Activated CD8-positive, alpha-beta memory T cell treated with anti-CD3 and anti-CD28 coated beads, Interleukin-2, amount 10 ng/mL, durations not matched to agents 7 days and 5 days (primary cell): Measurements from ENCODE around the gene PPP6R2. TPM values are rescaled to one million over a fixed set of nuclear protein-coding genes. Genes with fewer than 3 reads are reported as not detected.
A peak's percentile ranks its signal among the peaks of the same experiment; 100 is the strongest.

Experiments
- ATAC-seq: fragments of 150-1000 bp; cut with Tn5 transposase; one replicate; pipeline ENCODE4 v1.10.0; 2021; ENCODE audit warnings: moderate library complexity
- CTCF ChIA-PET: fragments of 350-600 bp; sonication (Branson Sonifier 250); formaldehyde crosslinking; loops from one replicate; lab custom pipeline; 2021; ENCODE audit warnings: antibody characterized with exemption; lab: Charles Lee
- DNase-seq: peaks from one replicate; pipeline ENCODE4 v3.0.0-alpha.2; 2020
- H3K27ac Mint-ChIP-seq: one replicate; pipeline ENCODE4 v1.8.0; 2021; ENCODE audit warnings: mild to moderate bottlenecking, mixed read lengths
- H3K27me3 Mint-ChIP-seq: one replicate; pipeline ENCODE4 v1.8.0; 2021; ENCODE audit warnings: mixed read lengths
- H3K36me3 Mint-ChIP-seq: one replicate; pipeline ENCODE4 v1.8.0; 2021; ENCODE audit warnings: mild to moderate bottlenecking, mixed read lengths
- H3K4me1 Mint-ChIP-seq: one replicate; pipeline ENCODE4 v1.8.0; 2021; ENCODE audit warnings: mixed read lengths
- H3K4me3 Mint-ChIP-seq: one replicate; pipeline ENCODE4 v1.8.0; 2021; ENCODE audit warnings: mild to moderate bottlenecking, moderate library complexity, mixed read lengths
- H3K9me3 Mint-ChIP-seq: one replicate; pipeline ENCODE4 v1.8.0; 2022; ENCODE audit warnings: low read depth, mixed read lengths
- total RNA-seq, 2 experiments: library from RNA; stranded (reverse); gene quantifications; one replicate each; pipeline ENCODE4 v1.2.3, GENCODE V29; 2021

The PPP6R2 gene
- total RNA-seq, 2 experiments from 2014 or later, result 78.7 to 98.0 TPM

DNA sequence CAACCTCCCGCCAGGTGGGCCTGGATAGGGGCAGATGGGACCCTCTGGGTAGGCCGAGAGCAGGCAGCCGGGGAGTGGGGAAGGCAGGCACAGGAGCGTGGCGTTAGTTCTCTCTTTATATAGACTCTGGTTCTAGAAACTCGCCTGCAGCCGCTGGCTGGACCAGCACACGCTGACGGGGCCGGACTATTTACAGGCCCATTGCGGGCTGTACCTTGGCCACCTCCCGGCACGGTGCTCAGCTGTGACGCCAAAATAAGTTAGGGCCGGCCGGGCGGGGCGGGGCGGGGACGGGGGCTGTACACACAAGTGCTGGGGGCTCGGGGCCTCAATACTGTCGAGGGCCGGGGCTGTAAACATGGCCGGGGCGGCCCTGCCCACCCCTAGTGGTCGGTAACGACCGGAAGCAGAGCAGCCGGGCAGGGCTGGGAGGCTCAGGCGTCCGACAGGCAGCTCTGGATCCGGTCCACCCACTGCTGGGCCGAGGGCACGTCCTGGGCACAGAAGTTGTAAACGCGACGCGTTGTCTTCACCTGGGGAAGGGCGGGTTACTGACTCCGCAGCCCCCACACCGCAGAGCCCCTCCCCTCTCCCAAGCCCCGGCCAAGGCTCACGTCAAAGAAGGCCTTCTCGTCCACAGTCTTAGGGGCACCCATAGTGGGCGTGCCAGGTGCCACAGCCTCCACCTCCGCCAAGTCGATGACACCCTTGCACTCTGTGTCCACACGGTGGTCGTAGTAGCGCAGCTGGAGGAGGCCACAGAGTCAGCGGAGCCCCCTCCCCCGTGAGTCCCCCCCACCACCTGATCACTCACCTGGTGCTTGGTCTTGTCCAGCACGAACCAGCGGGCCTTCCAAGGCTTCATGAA is 103.8 kb downstream of the PPP6R2 start:
- ATAC-seq (no peak), DNase-seq (no peak)
- Mint-ChIP-seq H3K4me1 (peaks cover 24% of the 10 kb centered on the region), H3K36me3 (peaks cover 31% of the 10 kb centered on the region), H3K9me3 (no peaks in the 10 kb centered on the region), H3K27ac (no peak overlapping the region), H3K4me3 (no peak overlapping the region), H3K27me3 (no peaks in the 10 kb centered on the region)
- CTCF ChIA-PET, result no interaction called here

DNA sequence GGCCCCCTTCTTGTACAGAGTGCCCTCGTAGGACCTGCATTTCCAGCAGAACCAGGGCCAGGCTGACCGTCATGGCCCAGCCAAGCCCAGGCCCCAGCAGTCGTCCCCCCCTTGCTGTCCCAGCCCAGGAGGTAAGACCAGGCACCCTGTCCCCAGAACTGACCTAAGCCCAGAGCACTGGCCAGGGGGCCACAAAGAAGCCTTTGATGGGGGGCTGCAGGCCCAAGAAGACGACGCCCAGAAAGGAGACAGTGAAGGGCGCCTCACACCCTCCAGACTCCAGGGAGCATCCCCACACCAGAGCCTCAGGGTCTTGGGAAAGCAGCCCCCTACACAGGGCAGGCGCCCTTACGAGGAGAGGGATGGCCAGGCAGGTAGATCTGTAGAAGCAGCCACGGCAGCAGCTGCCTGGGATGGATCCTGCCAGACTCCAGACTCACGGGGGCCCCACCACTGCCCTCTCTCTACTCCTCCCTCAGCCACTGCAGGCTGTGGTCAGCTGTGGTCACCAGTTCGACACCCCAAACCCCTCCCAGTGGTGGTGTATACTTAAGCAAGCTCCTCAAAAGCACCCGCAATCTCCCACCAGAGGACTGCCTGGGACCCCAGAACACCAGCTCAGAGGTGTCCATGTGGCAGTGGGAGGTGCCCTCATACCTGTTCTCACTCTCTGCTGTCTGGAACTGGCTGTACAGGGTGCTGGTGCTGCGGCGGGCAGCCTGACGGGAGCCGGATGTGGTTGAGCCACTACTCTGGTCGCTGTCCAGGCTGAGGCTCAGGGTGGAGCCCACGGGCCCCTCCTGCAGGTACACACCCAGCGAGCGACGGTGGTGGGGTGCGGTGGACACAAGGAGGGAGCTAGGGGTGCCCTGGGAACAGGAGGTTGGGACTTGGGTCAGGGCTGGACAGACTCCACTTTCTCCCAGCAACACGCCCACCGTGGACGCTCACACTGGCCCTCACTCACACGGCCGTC is 104.7 kb downstream of the PPP6R2 start:
- Mint-ChIP-seq H3K4me1 (peaks cover 26% of the 10 kb centered on the region), H3K9me3 (no peaks in the 10 kb centered on the region), H3K27ac (peak overlapping the region; percentile 57), H3K27me3 (no peaks in the 10 kb centered on the region), H3K4me3 (no peak overlapping the region), H3K36me3 (peaks cover 33% of the 10 kb centered on the region)
- CTCF ChIA-PET, result interaction anchor here (0.8 to 1.1 kb wide), 2 partner anchors 10 to 26 kb away, joined by 3 read pairs; no protein-coding TSS in a partner anchor
- no peak for ATAC-seq
- DNase-seq, result no peak

DNA sequence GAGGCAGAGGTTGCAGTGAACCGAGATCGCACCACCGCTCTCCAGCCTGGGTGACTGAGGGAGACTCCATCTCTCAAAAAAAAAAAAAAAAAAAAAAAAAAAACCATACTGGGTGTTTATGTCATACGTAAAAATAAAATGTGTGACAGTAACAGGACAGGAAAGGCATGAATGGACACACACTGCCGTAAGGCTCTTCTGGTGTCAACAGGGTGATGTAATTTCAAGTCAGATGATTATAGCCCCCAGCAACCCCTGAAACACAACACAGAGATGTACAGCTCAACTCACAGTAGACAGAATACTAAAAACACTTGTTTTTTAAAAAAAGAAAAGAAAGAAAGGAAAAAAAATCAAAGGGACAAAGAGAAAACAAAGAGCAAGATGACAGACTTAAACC is 109.5 kb downstream of the PPP6R2 start:
- CTCF ChIA-PET, result interaction anchor here (0.7 to 1.3 kb wide), 4 partner anchors 17 to 65 kb away, joined by 3 read pairs; no protein-coding TSS in a partner anchor
- DNase-seq (no peak), ATAC-seq (no peak)
- Mint-ChIP-seq H3K4me1 (peaks cover 12% of the 10 kb centered on the region), H3K27me3 (no peaks in the 10 kb centered on the region), H3K36me3 (peaks cover 31% of the 10 kb centered on the region), H3K27ac (peak overlapping the region; percentile 48), H3K9me3 (no peaks in the 10 kb centered on the region), H3K4me3 (no peak overlapping the region)

DNA sequence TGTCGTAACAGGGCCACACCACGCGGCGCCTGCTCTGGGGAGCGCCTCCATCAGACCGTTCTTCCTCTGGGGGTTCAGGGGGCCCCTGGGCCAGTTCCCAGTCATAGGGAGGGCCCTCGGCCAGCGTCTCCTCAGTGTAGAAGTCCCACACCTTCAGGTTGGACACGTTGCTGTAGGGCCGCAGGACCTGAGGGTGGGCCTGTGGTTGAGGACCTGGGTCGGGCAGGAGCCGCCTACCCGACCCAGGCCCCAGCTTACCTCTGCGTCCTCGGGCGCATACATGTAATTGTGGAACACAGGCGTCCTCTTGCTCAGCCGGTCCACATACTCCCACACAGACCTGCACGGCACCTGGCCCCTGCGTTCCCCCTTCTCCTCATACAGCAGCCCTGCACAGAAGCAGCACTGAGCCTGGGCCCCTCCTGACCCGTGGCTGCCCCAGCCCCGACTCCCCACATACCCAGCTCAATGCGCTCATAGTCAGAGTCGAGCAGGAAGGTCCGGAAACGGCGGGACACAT is 111.5 kb downstream of the PPP6R2 start:
- H3K4me1 Mint-ChIP-seq, result peaks cover 9% of the 10 kb centered on the region
- CTCF ChIA-PET, result interaction anchor here (0.7 to 2.5 kb wide), 2 partner anchors 9 to 43 kb away, joined by 3 to 11 read pairs; no protein-coding TSS in a partner anchor
- H3K27me3 Mint-ChIP-seq, result no peaks in the 10 kb centered on the region
- no peaks in the 10 kb centered on the region for H3K9me3 Mint-ChIP-seq
- no peak overlapping the region for H3K4me3 Mint-ChIP-seq
- H3K36me3 Mint-ChIP-seq, result peaks cover 25% of the 10 kb centered on the region
- H3K27ac Mint-ChIP-seq, result no peak overlapping the region
- no peak for DNase-seq
- ATAC-seq, result peak; percentile 21

DNA sequence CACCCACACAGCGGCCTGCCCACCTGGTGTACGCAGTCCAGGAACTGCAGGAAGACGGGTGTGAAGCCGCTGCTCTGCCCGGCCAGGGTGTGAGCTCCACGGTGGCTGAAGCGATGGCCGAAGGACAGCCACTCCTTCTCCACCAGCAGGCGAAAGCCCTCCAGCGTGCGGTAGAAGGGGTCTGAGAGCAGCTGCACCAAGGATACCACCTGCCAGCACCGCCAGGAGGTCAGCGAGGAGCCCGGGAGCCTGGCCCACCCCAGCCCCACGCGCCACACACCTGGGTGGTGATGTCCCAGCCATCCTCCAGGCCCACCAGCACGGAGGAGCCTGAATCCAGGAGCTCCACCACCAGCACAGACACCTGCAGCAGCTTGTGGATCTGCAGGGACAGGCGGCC is 112.1 kb downstream of the PPP6R2 start:
- Mint-ChIP-seq H3K27ac (no peak overlapping the region), H3K4me1 (peaks cover 9% of the 10 kb centered on the region), H3K36me3 (peaks cover 26% of the 10 kb centered on the region), H3K27me3 (no peaks in the 10 kb centered on the region), H3K4me3 (no peak overlapping the region), H3K9me3 (no peaks in the 10 kb centered on the region)
- CTCF ChIA-PET, result interaction anchor here (2.5 kb wide), 1 partner anchor 43 kb away, joined by 11 read pairs; no protein-coding TSS in a partner anchor
- ATAC-seq (no peak), DNase-seq (no peak)

DNA sequence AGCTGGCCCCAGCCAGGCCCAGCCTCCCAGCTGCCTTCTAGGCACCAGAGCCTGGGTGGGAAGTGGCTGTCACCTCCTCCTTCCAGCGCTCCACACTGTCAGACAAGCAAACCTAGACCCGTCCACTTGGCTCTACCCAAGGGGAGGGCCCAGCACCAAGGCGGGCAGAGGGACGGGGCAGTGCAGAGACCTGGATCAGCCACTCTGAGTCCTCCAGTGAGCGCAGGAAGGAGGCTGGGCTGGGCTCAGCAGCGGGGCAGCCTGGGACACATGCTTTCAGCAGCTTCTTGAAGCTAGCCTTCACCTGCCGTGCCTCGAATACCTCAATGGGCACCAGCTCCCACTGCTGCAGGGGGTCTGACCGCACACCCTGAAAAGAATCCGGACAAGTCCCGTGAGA is 112.9 kb downstream of the PPP6R2 start:
- no peaks in the 10 kb centered on the region for H3K9me3 Mint-ChIP-seq
- DNase-seq, result no peak
- H3K36me3 Mint-ChIP-seq, result peaks cover 29% of the 10 kb centered on the region
- CTCF ChIA-PET, result interaction anchor here (1.0 to 2.5 kb wide), 3 partner anchors 12 to 69 kb away, joined by 3 to 11 read pairs (median 3); partner anchors contain the start of gene SCO2
- ATAC-seq, result no peak
- H3K4me3 Mint-ChIP-seq, result no peak overlapping the region
- no peak overlapping the region for H3K27ac Mint-ChIP-seq
- H3K4me1 Mint-ChIP-seq, result peaks cover 9% of the 10 kb centered on the region
- no peaks in the 10 kb centered on the region for H3K27me3 Mint-ChIP-seq

DNA sequence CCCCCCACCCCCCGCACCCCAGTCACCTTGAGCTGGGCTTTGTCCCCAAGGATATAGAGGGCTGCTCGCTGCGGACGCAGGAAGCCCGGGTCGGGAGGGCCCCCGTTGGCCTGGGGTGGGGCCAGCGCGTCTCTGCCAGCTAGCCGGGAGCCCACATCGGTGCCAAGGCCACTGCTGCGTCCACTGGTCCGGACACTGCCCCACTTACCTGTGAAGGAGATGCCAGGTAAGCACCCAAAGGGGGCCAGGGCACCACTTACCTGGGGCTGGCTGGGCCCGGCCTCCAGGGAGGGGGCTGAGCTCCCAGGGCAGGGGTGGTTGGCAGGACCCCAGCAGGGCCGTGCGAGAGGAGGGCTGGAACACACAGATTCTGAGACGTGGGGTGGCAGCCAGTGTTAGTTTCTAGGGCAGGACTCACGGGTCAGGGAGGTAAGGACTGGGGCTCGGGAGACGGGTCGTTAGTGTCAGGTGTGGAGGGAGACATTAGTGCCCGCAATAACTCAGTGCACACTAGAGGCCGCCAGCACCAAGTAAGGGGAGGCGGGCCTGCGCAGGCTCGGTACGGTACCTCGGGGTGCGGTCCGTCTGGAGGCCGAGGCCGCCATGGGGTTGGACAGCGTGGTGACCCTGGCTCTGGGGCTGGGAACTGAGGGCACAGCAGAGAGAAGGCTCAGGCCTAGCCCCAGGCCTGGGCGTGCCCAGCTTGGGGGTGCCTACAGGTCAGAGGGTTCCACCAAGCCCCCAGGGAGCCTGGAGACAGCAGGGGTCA is 113.5 kb downstream of the PPP6R2 start:
- Mint-ChIP-seq H3K27me3 (no peaks in the 10 kb centered on the region), H3K27ac (peak overlapping the region; percentile 18), H3K4me1 (peaks cover 9% of the 10 kb centered on the region), H3K36me3 (peaks cover 25% of the 10 kb centered on the region), H3K9me3 (no peaks in the 10 kb centered on the region), H3K4me3 (no peak overlapping the region)
- DNase-seq (no peak), ATAC-seq (no peak)
- CTCF ChIA-PET, result interaction anchor here (1.0 to 2.5 kb wide), 5 partner anchors 9 to 69 kb away, joined by 3 to 11 read pairs (median 3); partner anchors contain the start of gene SCO2

DNA sequence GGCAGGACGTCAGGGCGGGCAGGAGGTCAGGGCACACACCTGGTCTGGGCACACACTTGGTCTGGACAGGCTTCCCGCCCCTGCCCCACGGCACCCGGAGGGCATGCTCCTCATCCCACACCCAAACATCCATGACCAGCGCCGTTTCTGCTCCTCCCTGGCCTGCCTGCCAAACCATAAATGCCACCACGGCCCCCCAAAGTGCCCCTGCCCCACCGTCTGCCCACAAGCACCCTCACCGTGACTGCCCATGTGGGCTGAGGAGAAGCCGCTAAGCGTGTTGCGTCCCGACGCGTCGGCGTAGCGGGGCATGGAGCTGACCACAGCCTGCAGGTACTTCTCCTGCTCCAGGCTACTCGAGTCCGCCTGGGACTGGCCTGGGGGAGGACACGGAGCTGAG is 115.9 kb downstream of the PPP6R2 start:
- ATAC-seq, result no peak
- Mint-ChIP-seq H3K27ac (no peak overlapping the region), H3K36me3 (peaks cover 27% of the 10 kb centered on the region), H3K27me3 (no peaks in the 10 kb centered on the region), H3K4me1 (peaks cover 2% of the 10 kb centered on the region), H3K4me3 (no peak overlapping the region), H3K9me3 (no peaks in the 10 kb centered on the region)
- DNase-seq, result no peak
- CTCF ChIA-PET, result interaction anchor here (1.6 to 2.5 kb wide), 3 partner anchors 9 to 39 kb away, joined by 4 to 10 read pairs (median 5); no protein-coding TSS in a partner anchor

DNA sequence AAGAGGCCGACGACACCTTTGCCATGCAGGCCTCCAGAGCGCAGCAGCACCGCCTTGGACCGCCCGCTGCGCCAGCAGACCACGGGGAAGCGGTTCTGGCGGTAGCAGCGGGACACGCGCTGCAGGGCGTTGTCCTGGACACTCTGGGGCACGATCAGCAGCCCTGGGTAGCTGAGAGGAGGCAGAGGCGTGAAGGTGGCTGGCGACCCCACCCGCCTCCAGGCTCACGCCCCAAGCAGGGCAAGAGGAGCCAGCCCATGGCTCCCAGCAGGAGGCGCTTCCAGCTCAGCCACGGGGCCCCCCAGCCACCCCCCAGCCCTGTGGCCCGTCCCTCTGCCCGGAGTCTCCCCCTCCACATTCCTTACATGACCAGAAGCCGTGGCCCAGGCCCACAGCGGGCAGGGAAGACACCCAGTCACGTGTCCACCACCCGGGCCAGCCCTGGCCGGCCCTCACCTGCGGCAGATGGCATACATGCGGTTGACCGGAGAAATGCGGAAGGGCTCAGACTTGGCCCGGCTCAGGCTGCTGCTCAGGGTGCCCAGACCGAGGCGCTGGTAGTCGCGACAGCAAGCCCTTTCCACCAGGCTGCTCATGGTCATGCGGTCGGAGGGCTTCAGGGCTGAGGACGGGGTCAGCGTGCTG is 116.5 kb downstream of the PPP6R2 start:
- Mint-ChIP-seq H3K27ac (no peak overlapping the region), H3K4me3 (no peak overlapping the region), H3K27me3 (no peaks in the 10 kb centered on the region), H3K36me3 (peaks cover 31% of the 10 kb centered on the region), H3K4me1 (peaks cover 4% of the 10 kb centered on the region), H3K9me3 (no peaks in the 10 kb centered on the region)
- no peak for DNase-seq
- ATAC-seq, result no peak
- CTCF ChIA-PET, result interaction anchor here (0.8 to 2.2 kb wide), 4 partner anchors 9 to 39 kb away, joined by 3 to 5 read pairs (median 4); no protein-coding TSS in a partner anchor

DNA sequence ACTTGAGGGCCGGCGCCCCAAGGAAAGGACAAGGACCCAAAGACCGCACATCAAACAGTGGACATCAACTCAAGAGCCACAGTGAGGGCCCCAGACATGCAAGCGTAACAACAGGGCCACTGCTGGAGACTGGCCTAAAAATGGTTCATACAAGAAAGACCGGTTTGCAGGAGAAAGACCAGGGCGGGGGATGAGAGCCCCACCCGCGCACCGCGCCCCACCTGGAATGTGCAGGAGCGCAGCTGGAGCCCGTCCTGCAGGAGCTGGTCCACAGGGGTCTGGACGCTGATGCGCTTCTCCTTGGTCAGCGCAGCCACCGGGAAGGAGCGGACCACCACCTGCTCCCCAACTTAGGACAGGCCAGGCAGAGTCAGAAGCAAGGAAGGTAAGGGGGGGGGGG is 117.8 kb downstream of the PPP6R2 start:
- CTCF ChIA-PET, result interaction anchor here (2.2 kb wide), 1 partner anchor 37 kb away, joined by 4 read pairs; no protein-coding TSS in a partner anchor
- Mint-ChIP-seq H3K36me3 (peaks cover 30% of the 10 kb centered on the region), H3K4me3 (no peak overlapping the region), H3K9me3 (no peaks in the 10 kb centered on the region), H3K4me1 (peaks cover 4% of the 10 kb centered on the region), H3K27ac (no peak overlapping the region), H3K27me3 (no peaks in the 10 kb centered on the region)
- ATAC-seq, result no peak
- no peak for DNase-seq

DNA sequence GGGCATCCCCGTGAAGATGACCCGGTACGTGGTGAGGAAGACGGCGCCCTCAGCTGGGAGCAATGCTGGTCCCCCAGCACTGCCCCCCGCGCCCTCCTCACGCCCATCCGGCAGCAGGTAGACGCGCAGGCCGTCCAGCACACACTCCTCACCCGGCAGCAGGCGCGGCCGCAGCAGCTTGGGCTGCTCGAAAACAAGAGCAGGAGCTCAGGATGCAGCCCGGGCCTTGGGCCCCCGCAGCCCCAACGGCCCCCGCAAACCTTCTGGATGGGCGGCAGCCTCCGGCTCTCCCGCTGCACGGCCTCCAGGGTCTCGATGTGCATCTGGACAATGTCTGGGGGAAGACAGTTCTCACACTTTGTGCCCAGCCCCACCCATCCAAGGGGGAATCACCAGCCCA is 118.4 kb downstream of the PPP6R2 start:
- H3K9me3 Mint-ChIP-seq, result no peaks in the 10 kb centered on the region
- H3K4me3 Mint-ChIP-seq, result no peak overlapping the region
- DNase-seq, result no peak
- H3K27ac Mint-ChIP-seq, result no peak overlapping the region
- H3K36me3 Mint-ChIP-seq, result peaks cover 36% of the 10 kb centered on the region
- CTCF ChIA-PET, result no interaction called here
- peaks cover 7% of the 10 kb centered on the region for H3K4me1 Mint-ChIP-seq
- H3K27me3 Mint-ChIP-seq, result no peaks in the 10 kb centered on the region
- no peak for ATAC-seq
